Ovary (tissue), 3 donors: ENCODE measurements around the gene UBE2D1.

Source experiments
- CTCF ChIP-seq, 3 donors: fragments of 450-650 bp in 2 of 3; fragments of 200-600 bp in 1 of 3; IDR thresholded peaks; one replicate each; pipeline versions ENCODE4 v1.5.1 to v1.8.0; 2016 to 2022; ENCODE audit warnings: antibody characterized with exemption in 3 of 3, mild to moderate bottlenecking in 1 of 3
- EP300 ChIP-seq: sonication (generic); formaldehyde crosslinking; IDR thresholded peaks from one replicate; pipeline ENCODE4 v1.6.1; 2017; ENCODE audit warnings: antibody characterized with exemption
- donor health status: DM: no; HTN: no; CAD: no.

DNA sequence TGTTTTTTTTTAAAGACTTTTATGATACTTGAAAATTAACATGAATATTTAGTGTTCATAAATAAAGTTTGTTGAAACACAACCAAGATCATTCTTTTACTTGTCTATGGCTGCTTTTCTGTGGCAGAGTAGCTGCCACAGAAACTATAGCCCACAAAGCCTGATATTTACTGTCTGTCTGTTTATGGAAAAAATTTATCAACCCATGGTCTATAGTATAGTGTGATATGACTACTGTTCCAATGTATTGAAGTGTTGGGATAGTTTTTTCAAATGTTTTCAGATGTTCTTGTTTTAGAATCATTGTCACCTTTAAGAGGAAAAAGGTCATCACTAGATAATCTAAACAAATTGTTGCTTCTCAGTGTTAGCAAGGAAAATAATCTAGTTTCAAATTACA lies 61.3 kb downstream of the UBE2D1 start:
- TF ChIP-seq EP300: no peak
- no peak for TF ChIP-seq CTCF (IDR thresholded peaks at IDR 0.05)
